CD4-positive, CD25-positive, alpha-beta regulatory T cell (primary cell): ENCODE data around the gene FAM124A. TPM values are rescaled to one million over a fixed set of nuclear protein-coding genes. Genes with fewer than 3 reads are reported as not detected.

Source experiments
- ATAC-seq, 2 donors: fragments of 150-1000 bp; cut with Tn5 transposase; one replicate each; pipeline ENCODE4 v1.10.0; 2021; ENCODE audit warnings: low read depth in 2 of 2, moderate number of reproducible peaks in 2 of 2, moderate library complexity in 1 of 2
- DNase-seq, 3 donors: peaks; one replicate each; pipeline versions ENCODE4 v3.0.0 to v3.0.0-alpha.2; 2012 to 2022; ENCODE audit warnings: mixed read lengths in 1 of 3
- H3K27ac ChIP-seq: one replicate; pipeline ENCODE4 v1.7.0; 2013; ENCODE audit warnings: mild to moderate bottlenecking, low read length; ENCODE audit not compliant: insufficient read depth, poor library complexity, severe bottlenecking
- H3K27me3 ChIP-seq: one replicate; pipeline ENCODE4 v1.7.0; 2013; ENCODE audit warnings: low read length; ENCODE audit not compliant: control insufficient read depth, insufficient read depth
- H3K36me3 ChIP-seq: one replicate; pipeline ENCODE4 v1.7.0; 2013; ENCODE audit warnings: mild to moderate bottlenecking, low read length, moderate library complexity; ENCODE audit not compliant: control insufficient read depth, insufficient read depth
- H3K4me1 ChIP-seq: 2 replicates; pipeline ENCODE4 v1.7.0; 2013; ENCODE audit warnings: mild to moderate bottlenecking, low read length; ENCODE audit not compliant: insufficient read depth, control insufficient read depth, poor library complexity, severe bottlenecking
- H3K4me3 ChIP-seq: one replicate; pipeline ENCODE4 v1.7.0; 2013; ENCODE audit warnings: low read depth, mild to moderate bottlenecking, low read length, moderate library complexity
- H3K9me3 ChIP-seq, 2 experiments: 1 replicate in 1 of 2; 2 replicates in 1 of 2; pipeline ENCODE4 v1.7.0; 2013; ENCODE audit warnings: low read length in 2 of 2, mild to moderate bottlenecking in 1 of 2, moderate library complexity in 1 of 2; ENCODE audit not compliant: control insufficient read depth in 2 of 2
- H3K27ac Mint-ChIP-seq, 3 donors: one replicate each; pipeline ENCODE4 v1.8.0; 2020 to 2022; ENCODE audit warnings: mild to moderate bottlenecking in 3 of 3, mixed read lengths in 3 of 3, moderate library complexity in 2 of 3
- H3K27me3 Mint-ChIP-seq: one replicate; pipeline ENCODE4 v1.8.0; 2022; ENCODE audit warnings: mild to moderate bottlenecking, mixed read lengths
- H3K36me3 Mint-ChIP-seq: one replicate; pipeline ENCODE4 v1.8.0; 2020; ENCODE audit warnings: mixed read lengths
- H3K4me1 Mint-ChIP-seq, 4 donors: one replicate each; pipeline ENCODE4 v1.8.0; 2020 to 2022; ENCODE audit warnings: mixed read lengths in 4 of 4, mild to moderate bottlenecking in 1 of 4
- H3K4me3 Mint-ChIP-seq, 4 donors: one replicate each; pipeline ENCODE4 v1.8.0; 2020 to 2022; ENCODE audit warnings: mild to moderate bottlenecking in 4 of 4, mixed read lengths in 4 of 4, moderate library complexity in 3 of 4
- H3K9me3 Mint-ChIP-seq, 7 donors: one replicate each; pipeline ENCODE4 v1.8.0; 2020 to 2022; ENCODE audit warnings: mixed read lengths in 7 of 7, mild to moderate bottlenecking in 3 of 7, moderate library complexity in 2 of 7
- polyA plus RNA-seq, 4 donors: library from polyadenylated mRNA; unstranded; fragments of 300-500 nt; fragmentation: Illumina TruSeq; gene quantifications; one replicate each; pipeline ENCODE4 v1.2.3, GENCODE V29; 2021
- total RNA-seq: library from RNA; stranded (reverse); gene quantifications from one replicate; pipeline ENCODE4 v1.2.3, GENCODE V29; 2022

The FAM124A gene
- total and polyA plus RNA-seq, 5 donors from 2014 or later = not detected

GRCh38 chr13:51252954-51253532 is 30.8 kb downstream of the FAM124A start:
- no peak overlapping the region for H3K27ac ChIP-seq
- Mint-ChIP-seq H3K4me3 (no peak overlapping the region), H3K27ac (no peak overlapping the region), H3K4me1 (no peaks in the 10 kb centered on the region), H3K27me3 (peaks cover 4% of the 10 kb centered on the region), H3K36me3 (no peaks in the 10 kb centered on the region), H3K9me3 (peaks cover 0 to 1% (median 0%) of the 10 kb centered on the region in 7 donors)
- ATAC-seq (no peak), DNase-seq (no peak)
- H3K4me1 ChIP-seq = no peaks in the 10 kb centered on the region
- H3K27me3 ChIP-seq = no peaks in the 10 kb centered on the region
- no peaks in the 10 kb centered on the region for H3K36me3 ChIP-seq
- no peak overlapping the region for H3K4me3 ChIP-seq
- H3K9me3 ChIP-seq = no peaks in the 10 kb centered on the region

GRCh38 chr13:51255556-51255955 is 33.4 kb downstream of the FAM124A start:
- H3K4me3 ChIP-seq = no peak overlapping the region
- no peak overlapping the region for H3K27ac Mint-ChIP-seq
- H3K4me1 Mint-ChIP-seq = no peaks in the 10 kb centered on the region
- no peaks in the 10 kb centered on the region for H3K36me3 Mint-ChIP-seq
- no peaks in the 10 kb centered on the region for H3K27me3 ChIP-seq
- H3K9me3 Mint-ChIP-seq = peaks cover 0 to 1% (median 0%) of the 10 kb centered on the region in 7 donors
- peak overlapping the region in 1 of 4 donors; percentile 66 for H3K4me3 Mint-ChIP-seq
- H3K27me3 Mint-ChIP-seq = peaks cover 4% of the 10 kb centered on the region
- H3K27ac ChIP-seq = no peak overlapping the region
- no peak for DNase-seq
- H3K9me3 ChIP-seq = no peaks in the 10 kb centered on the region
- no peaks in the 10 kb centered on the region for H3K36me3 ChIP-seq
- ATAC-seq = no peak
- no peaks in the 10 kb centered on the region for H3K4me1 ChIP-seq

- no peak overlapping the region for H3K4me3 Mint-ChIP-seq
- no peaks in the 10 kb centered on the region for H3K9me3 ChIP-seq
- H3K4me3 ChIP-seq = no peak overlapping the region
- H3K27ac ChIP-seq = no peak overlapping the region
- H3K9me3 Mint-ChIP-seq = peaks cover 0 to 1% (median 0%) of the 10 kb centered on the region in 7 donors
- DNase-seq (no peak), ATAC-seq (no peak)
- H3K27me3 Mint-ChIP-seq = peaks cover 4% of the 10 kb centered on the region
- H3K4me1 ChIP-seq = no peaks in the 10 kb centered on the region
- H3K27me3 ChIP-seq = no peaks in the 10 kb centered on the region
- H3K36me3 ChIP-seq = no peaks in the 10 kb centered on the region
- H3K36me3 Mint-ChIP-seq = no peaks in the 10 kb centered on the region
- no peak overlapping the region for H3K27ac Mint-ChIP-seq
- no peaks in the 10 kb centered on the region for H3K4me1 Mint-ChIP-seq
Measured at GRCh38 chr13:51257187-51257586, 35.0 kb downstream of the FAM124A start.

- DNase-seq (no peak), ATAC-seq (no peak)
- no peak overlapping the region for H3K4me3 Mint-ChIP-seq
- H3K27me3 Mint-ChIP-seq = no peaks in the 10 kb centered on the region
- H3K4me3 ChIP-seq = no peak overlapping the region
- H3K36me3 ChIP-seq = no peaks in the 10 kb centered on the region
- H3K4me1 ChIP-seq = no peaks in the 10 kb centered on the region
- H3K27ac ChIP-seq = no peak overlapping the region
- H3K27me3 ChIP-seq = no peaks in the 10 kb centered on the region
- no peak overlapping the region for H3K27ac Mint-ChIP-seq
- H3K9me3 ChIP-seq = no peaks in the 10 kb centered on the region
- peaks cover 0 to 1% (median 0%) of the 10 kb centered on the region in 7 donors for H3K9me3 Mint-ChIP-seq
- H3K4me1 Mint-ChIP-seq = no peaks in the 10 kb centered on the region
- H3K36me3 Mint-ChIP-seq = no peaks in the 10 kb centered on the region
Measured at GRCh38 chr13:51258612-51259548, 36.7 kb downstream of the FAM124A start.

GRCh38 chr13:51260154-51260553 is 38.0 kb downstream of the FAM124A start:
- Histone ChIP-seq H3K27me3 (no peaks in the 10 kb centered on the region), H3K9me3 (no peaks in the 10 kb centered on the region), H3K4me1 (no peaks in the 10 kb centered on the region), H3K4me3 (no peak overlapping the region), H3K36me3 (no peaks in the 10 kb centered on the region), H3K27ac (no peak overlapping the region)
- Mint-ChIP-seq H3K36me3 (no peaks in the 10 kb centered on the region), H3K4me1 (no peaks in the 10 kb centered on the region), H3K4me3 (no peak overlapping the region), H3K27me3 (no peaks in the 10 kb centered on the region), H3K27ac (no peak overlapping the region), H3K9me3 (peaks cover 0 to 1% (median 0%) of the 10 kb centered on the region in 7 donors)
- DNase-seq (no peak), ATAC-seq (peak in 1 of 2 donors; percentile 16)

GRCh38 chr13:51261610-51262249 is 39.5 kb downstream of the FAM124A start:
- Mint-ChIP-seq H3K9me3 (peaks cover 0 to 1% (median 0%) of the 10 kb centered on the region in 7 donors), H3K4me1 (no peaks in the 10 kb centered on the region), H3K27me3 (no peaks in the 10 kb centered on the region), H3K4me3 (no peak overlapping the region), H3K27ac (no peak overlapping the region), H3K36me3 (no peaks in the 10 kb centered on the region)
- Histone ChIP-seq H3K9me3 (no peaks in the 10 kb centered on the region), H3K4me1 (no peaks in the 10 kb centered on the region), H3K4me3 (no peak overlapping the region), H3K36me3 (no peaks in the 10 kb centered on the region), H3K27me3 (no peaks in the 10 kb centered on the region), H3K27ac (no peak overlapping the region)
- DNase-seq (no peak), ATAC-seq (no peak)

GRCh38 chr13:51262501-51263211 is 40.5 kb downstream of the FAM124A start:
- no peaks in the 10 kb centered on the region for H3K9me3 Mint-ChIP-seq
- DNase-seq (no peak), ATAC-seq (no peak)
- H3K27me3 Mint-ChIP-seq = no peaks in the 10 kb centered on the region
- no peaks in the 10 kb centered on the region for H3K27me3 ChIP-seq
- H3K9me3 ChIP-seq = no peaks in the 10 kb centered on the region
- no peaks in the 10 kb centered on the region for H3K4me1 Mint-ChIP-seq
- no peaks in the 10 kb centered on the region for H3K36me3 Mint-ChIP-seq
- H3K4me3 ChIP-seq = no peak overlapping the region
- no peak overlapping the region for H3K27ac Mint-ChIP-seq
- no peak overlapping the region for H3K27ac ChIP-seq
- H3K4me1 ChIP-seq = no peaks in the 10 kb centered on the region
- H3K36me3 ChIP-seq = no peaks in the 10 kb centered on the region
- H3K4me3 Mint-ChIP-seq = no peak overlapping the region
